ENCODE measurements around the gene PTPRA. TPM values are rescaled to one million over a fixed set of nuclear protein-coding genes. Genes with fewer than 3 reads are reported as not detected.

The PTPRA gene
- total RNA-seq, 1 donor from 2014 or later = 23.5 TPM

DNA sequence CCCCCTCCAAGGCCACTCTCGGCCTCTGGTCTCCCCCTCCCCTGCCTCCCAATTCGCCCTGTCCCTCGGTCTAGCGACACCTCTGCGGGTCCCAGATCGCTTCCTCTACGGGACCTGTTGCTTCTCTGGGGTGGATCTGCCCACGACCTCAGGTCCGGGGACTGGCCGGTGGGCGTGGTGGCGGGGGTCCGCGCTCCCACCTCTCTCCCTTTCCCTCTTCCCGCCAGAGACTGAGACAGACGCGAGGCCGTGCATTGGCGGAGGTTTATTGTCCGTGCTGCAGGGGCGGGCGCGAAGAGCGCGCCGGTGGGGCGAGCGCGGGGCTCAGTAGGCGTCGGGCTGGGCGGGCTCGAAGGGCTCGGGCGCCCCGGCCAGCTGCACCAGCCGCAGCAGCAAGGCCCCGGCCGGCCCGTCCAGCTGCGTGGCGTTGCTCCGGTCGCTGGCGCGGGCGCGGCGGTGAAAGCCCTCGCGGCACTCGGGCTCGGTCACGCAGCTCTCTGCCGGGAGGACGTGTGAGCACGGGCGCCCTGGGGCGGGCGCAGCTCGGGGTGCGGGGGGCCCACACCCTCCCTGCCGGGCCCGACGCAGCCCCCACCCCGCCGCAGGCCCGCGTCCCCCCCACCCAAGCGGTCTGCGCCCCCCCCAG is 209.1 kb downstream of the PTPRA start:
- intact Hi-C loops (cut with DNase I) = no loop called here
- no peak for DNase-seq (ENCODE audit: low spot score)

DNA sequence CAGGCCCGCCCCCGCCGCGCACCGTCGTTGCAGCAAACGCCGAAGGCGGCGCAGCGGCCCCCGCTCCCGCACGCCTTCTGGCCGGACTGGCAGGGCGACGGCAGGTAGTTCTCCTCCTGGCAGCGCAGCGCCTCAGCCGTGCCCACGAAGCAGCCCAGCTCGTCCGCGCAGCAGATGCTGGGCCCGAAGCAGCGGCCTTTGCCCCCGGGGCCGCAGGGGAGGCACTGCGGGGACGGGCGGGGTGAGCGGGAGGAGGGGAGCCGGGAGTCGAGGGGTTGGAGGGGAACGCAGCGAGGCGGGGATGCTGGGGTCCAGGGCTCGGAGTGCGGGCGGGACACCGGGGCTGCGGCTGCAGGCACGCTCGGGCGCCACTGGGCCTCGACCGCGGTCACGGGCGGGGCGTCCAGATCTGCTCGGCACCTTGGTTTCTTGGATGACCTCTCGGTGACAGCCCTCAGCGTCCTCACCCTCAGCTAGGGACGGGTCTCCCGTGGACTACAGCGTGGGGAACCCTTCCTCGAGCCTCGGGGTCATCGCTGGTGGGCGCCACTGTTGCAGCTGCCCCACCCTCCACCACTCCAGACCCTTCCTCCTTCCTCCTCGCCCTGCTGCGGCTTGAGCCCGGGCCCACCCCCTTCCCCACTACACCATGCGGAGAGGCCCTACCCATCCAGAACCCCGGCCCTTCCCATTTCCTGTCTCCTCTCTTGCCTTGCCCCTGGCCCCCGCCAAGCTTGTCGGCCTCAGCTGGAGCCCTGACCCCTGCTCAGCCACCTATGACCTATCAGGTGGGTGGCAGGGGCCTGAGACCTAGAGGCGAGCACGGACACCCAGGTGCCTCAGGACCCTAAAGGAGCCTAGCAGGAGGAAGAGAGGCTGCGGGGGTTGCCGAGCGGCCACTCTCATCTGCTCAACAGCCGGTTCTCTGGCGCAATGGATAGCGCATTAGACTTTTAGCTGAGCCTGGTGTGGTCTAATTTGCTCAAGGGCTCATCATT is 210.0 kb downstream of the PTPRA start:
- no peak for DNase-seq (ENCODE audit: low spot score)
- intact Hi-C loops (cut with DNase I) = no loop called here

DNA sequence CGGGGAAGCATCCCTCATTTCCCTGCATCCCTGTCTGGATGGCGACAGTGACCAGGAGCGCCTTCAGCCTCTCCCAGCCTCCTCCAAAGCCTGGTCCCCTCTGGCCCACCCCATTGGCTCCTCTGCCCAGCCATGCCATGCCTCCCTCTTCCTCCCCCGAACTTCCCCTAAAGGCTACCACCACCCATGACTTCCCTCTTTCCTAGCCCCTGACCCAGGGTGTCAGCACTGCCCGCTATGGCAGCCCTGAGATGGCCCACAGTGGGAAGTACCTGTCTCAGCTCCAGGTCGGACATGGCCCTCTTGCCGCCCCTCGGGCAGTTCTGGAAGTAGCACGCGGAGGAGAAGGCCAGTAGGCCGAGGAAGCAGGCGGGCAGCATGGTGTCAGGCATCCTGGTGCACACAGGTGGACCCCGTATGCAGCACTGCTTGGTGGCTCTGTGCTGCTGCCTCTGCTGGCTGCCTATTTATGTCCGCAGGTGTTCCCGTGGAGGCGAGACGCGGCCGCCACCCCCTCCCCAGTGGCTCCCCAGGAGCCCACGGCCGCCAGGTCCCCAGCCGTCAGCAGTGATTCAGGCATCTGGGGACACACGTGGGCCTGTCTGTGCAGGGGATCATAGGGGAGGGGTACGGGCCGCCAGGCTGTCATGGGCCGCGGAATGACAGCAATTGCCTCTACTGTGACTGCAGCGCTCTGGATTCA is 211.2 kb downstream of the PTPRA start, which contains the start of gene AVP:
TSS of gene AVP (minus strand) at position 442 of the 703 bp plus-strand sequence. CDS start at position 392, 50 bp downstream.
- no peak for DNase-seq (ENCODE audit: low spot score)
- intact Hi-C loops (cut with DNase I) = no loop called here

DNA sequence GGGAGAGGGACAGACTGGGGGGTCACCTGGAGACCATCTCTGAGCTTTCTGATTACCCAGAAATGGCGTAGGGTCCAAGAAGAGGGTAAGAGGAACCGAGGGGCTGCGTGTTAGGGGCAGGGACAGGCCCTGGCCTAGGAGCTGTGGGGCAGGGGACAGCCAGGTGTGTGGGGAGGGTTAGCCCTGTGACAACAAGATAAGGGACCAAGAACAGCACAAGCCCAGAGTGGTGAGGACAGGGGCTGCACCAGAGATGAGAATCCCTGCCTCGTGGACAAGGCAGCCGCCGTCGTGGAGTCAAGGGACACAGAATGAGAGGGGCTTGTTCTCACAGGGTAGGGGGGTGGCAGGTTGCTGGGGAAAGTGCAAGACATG is 211.7 kb downstream of the PTPRA start:
- DNase-seq (ENCODE audit: low spot score) = no peak
- intact Hi-C loops (cut with DNase I) = no loop called here

DNA sequence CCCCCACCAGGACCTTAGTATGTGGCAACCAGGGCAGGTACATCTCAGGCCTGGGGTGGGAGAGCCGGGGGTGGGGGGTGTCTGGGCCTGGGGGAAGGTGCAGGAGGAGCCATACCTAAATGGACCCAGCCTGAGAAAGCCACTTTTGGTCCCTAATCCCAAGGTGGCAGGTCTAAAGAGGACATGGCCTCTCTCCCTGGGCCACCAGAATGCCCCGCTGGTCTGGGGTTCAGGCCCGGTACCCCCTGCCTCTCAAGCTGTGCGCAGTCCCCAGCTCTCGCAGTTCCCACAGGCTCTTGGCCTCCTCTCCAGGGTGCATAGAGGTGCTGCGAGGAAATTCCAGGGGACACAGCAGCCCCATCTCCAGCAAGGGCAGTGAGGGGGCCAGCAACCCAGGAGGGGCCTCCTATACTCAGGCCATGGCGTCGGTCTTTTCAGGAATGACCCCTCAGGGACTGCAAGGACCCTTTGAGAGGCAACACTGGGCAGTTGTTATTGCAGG is 212.3 kb downstream of the PTPRA start:
- intact Hi-C loops (cut with DNase I) = no loop called here
- no peak for DNase-seq (ENCODE audit: low spot score)

DNA sequence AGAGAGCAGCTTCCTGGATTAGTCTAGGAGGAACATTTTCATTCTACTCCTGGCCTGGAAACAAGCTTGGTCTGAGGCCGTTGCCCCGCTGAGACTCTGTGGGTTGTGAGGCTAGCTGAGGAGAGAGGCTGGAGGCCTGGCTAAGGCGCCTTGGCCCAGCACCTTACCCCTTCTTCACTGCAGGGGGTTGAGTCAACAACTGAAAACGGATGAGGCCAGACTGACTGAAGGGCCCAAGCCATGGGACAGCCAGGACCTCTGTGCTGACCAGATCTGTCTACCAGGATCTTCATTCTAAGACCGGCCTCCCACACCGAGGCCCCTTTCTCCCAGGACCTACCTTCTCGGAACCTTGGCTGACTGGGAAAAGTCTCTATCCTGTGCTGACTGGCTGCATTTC is 214.8 kb downstream of the PTPRA start:
- intact Hi-C loops (cut with DNase I) = no loop called here
- no peak for DNase-seq (ENCODE audit: low spot score)

Other genes starting within 250 kb of the PTPRA start
- gene NOP56, start 220.8 kb upstream of the PTPRA start, total RNA-seq = 62.2 TPM
- 121 TPM for gene IDH3B, start 209.3 kb upstream of the PTPRA start, total RNA-seq
- 4.8 TPM for gene EBF4, start 180.7 kb upstream of the PTPRA start, total RNA-seq
- 0.19 TPM for gene CPXM1, start 72.9 kb upstream of the PTPRA start, total RNA-seq
- not detected for gene C20orf141, start 58.5 kb upstream of the PTPRA start, total RNA-seq
- not detected for gene TMEM239, start 57.1 kb upstream of the PTPRA start, total RNA-seq
- gene PCED1A, start 32.8 kb upstream of the PTPRA start, total RNA-seq = 12.8 TPM
- gene VPS16, start 32.7 kb upstream of the PTPRA start, total RNA-seq = 23.3 TPM
- gene GNRH2, start 170.1 kb downstream of the PTPRA start, total RNA-seq = not detected
- 43.0 TPM for gene MRPS26, start 172.6 kb downstream of the PTPRA start, total RNA-seq
- not detected for gene OXT, start 198.1 kb downstream of the PTPRA start, total RNA-seq
- gene AVP, start 211.2 kb downstream of the PTPRA start, total RNA-seq = not detected

All from cardiac septum (tissue), 1 donor.